ENCODE data around the gene NR1I3. TPM values are rescaled to one million over a fixed set of nuclear protein-coding genes. Genes with fewer than 3 reads are reported as not detected.

The NR1I3 gene
- polyA plus RNA-seq, 1 experiment, result not detected

DNA sequence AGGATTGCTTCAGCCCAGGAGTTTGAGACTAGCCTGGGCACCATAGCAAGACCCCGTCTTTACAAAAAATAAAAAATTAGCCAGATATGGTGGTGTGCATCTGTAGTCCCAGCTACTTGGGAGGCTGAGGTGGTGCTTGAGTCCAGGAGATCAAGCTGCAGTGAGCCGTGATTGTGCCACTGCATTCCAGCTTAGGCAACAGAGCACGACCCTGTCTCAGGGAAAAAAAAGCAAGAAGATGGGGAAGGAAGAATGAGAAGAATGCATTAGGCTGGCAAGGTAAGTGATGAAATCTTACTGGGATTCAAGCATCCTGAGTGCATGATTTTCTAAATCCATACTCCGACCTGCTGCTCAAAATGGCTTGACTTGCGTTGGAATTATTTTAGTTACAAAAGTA lies 27.3 kb upstream of the NR1I3 start:
- H3K27me3 ChIP-seq (ENCODE audit: control insufficient read depth, insufficient read depth, low read length), result peaks cover 13% of the 10 kb centered on the region
- no peak for DNase-seq (ENCODE audit: low read depth)
- ChIA-PET CTCF (interaction anchor here (0.6 to 1.5 kb wide), 3 partner anchors 17 to 55 kb away, joined by 3 to 4 read pairs (median 3); no protein-coding TSS in a partner anchor), POLR2A (no interaction called here)
- no peak overlapping the region for H3K4me3 ChIP-seq (ENCODE audit: low read depth, low read length)
- TF ChIP-seq, protein P1, sequence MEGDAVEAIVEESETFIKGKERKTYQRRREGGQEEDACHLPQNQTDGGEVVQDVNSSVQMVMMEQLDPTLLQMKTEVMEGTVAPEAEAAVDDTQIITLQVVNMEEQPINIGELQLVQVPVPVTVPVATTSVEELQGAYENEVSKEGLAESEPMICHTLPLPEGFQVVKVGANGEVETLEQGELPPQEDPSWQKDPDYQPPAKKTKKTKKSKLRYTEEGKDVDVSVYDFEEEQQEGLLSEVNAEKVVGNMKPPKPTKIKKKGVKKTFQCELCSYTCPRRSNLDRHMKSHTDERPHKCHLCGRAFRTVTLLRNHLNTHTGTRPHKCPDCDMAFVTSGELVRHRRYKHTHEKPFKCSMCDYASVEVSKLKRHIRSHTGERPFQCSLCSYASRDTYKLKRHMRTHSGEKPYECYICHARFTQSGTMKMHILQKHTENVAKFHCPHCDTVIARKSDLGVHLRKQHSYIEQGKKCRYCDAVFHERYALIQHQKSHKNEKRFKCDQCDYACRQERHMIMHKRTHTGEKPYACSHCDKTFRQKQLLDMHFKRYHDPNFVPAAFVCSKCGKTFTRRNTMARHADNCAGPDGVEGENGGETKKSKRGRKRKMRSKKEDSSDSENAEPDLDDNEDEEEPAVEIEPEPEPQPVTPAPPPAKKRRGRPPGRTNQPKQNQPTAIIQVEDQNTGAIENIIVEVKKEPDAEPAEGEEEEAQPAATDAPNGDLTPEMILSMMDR (IDR thresholded peaks at IDR 0.05; ENCODE audit: insufficient read depth, low read depth, low read length), result no peak
- H3K36me3 ChIP-seq (ENCODE audit: control insufficient read depth, insufficient read depth, low read length), result no peaks in the 10 kb centered on the region

DNA sequence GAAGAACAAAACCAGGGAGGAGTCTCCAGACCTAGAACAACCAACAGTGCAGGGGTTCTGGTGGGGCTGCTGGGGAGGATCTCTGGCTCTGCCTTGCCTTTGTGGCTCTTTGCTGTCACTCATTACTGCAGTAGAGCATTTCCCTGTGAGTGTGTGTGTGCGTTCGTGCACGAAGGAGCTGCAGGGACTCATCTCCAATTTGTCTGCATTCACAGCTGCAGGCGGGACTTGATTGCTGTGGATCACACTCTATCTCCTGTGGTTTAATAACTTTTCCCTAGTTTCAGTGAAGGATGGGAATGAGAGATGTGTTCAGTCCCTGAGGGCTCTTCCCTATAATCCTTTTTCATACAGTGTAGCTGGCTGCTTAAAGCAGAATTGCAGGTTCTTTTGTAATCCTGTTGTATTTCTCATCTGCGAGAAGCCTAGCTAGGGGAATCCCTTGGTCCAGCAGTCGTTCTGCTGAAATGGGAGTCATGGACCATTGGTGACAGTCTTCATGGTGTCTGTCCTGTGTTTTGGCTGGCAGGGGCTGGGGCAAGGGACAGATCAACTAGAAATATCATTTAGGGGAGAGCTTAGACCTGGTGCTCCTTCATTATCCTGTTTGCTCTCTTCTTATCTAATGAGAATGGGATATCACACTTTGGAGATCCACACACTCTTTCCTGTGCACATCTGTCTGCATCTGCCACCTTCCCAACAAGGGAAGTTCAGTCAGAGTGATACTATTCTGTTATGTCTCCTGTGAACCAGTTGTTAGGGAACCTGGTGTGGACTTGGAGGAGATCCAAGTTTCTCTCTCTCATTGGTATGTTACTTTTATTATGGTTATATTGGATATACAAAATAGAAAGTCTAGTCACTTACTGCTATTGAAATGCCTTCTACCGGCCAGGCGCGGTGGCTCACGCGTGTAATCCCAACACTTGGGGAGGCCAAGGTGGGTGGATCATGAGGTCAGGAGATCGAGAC lies 23.5 kb upstream of the NR1I3 start:
- TF ChIP-seq, protein P1 (IDR thresholded peaks at IDR 0.05; ENCODE audit: insufficient read depth, low read depth, low read length), result no peak
- Histone ChIP-seq H3K36me3 (ENCODE audit: control insufficient read depth, insufficient read depth, low read length) (no peaks in the 10 kb centered on the region), H3K4me3 (ENCODE audit: low read depth, low read length) (no peak overlapping the region), H3K27me3 (ENCODE audit: control insufficient read depth, insufficient read depth, low read length) (peaks cover 32% of the 10 kb centered on the region)
- no peak for DNase-seq (ENCODE audit: low read depth)
- ChIA-PET CTCF (interaction anchor here (1.2 to 2.7 kb wide), 4 partner anchors 23 to 36 kb away, joined by 3 to 13 read pairs (median 4); partner anchors contain the start of gene TOMM40L), POLR2A (no interaction called here)

DNA sequence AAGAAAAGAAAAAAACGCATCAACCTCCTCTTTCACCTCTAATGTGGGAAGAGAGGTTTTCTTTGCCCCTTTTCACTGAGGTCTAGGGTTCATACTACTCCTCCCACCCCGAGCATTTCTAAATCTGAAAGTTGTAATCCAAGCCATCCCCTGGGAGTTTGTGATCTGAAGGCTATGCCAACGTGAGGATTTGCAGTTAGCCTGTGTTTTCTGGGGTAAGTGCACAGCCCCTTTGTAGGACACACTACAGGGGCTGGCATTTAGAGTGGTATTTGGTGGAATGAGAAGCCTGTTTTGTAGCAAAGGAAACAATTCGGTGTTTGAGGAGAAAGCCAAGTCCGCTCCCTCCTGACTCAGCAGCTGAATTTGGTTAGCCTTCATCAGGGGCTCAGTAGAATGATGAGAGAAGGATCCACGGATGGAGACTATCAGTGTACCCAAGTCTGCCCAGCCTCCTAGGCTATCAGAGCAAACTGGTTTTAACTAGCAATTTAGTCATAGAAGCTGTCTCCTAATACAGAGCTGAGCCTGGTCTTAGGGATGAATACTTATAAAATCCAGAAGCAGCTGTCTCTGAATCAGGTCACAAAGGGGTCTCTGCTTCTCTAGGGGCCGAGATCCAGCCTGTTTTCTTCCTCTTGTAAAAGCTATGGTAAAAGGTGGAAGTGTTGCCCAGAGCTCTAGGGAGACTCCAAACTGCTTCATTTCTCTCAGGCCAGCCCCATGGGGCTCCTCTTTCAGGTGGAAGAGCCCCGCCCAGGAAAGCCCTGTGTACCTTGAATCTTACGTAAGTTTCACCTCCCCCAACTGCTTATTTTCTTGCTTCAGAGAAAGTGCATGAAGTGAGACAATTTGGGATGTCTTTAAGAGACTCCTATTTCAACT lies 22.6 kb upstream of the NR1I3 start:
- ChIA-PET POLR2A (no interaction called here), CTCF (interaction anchor here (1.2 to 2.7 kb wide), 4 partner anchors 24 to 35 kb away, joined by 3 to 13 read pairs (median 4); partner anchors contain the start of gene TOMM40L)
- Histone ChIP-seq H3K4me3 (ENCODE audit: low read depth, low read length) (no peak overlapping the region), H3K36me3 (ENCODE audit: control insufficient read depth, insufficient read depth, low read length) (no peaks in the 10 kb centered on the region), H3K27me3 (ENCODE audit: control insufficient read depth, insufficient read depth, low read length) (peaks cover 32% of the 10 kb centered on the region)
- TF ChIP-seq, protein P1 (IDR thresholded peaks at IDR 0.05; ENCODE audit: insufficient read depth, low read depth, low read length), result no peak
- no peak for DNase-seq (ENCODE audit: low read depth)

DNA sequence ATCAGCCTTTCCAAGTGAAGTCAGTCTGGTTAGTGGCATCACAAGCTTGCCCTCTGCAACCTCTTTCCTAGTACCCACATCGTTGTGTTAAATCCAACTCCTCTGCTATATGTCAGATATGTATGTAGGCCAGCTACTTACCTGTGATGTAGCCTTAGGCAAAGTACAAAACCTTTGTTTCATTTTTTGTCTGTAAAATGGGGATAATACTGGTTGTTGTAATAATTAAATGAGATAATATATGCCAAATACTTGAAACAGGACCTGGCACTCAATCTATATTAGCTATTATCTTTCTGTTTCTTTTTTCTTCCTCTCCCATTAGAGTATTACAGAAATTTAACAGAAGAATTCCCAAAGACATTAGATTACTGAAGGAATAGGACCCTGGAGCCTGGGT lies 21.8 kb upstream of the NR1I3 start:
- POLR2A ChIA-PET, result no interaction called here
- peaks cover 32% of the 10 kb centered on the region for H3K27me3 ChIP-seq (ENCODE audit: control insufficient read depth, insufficient read depth, low read length)
- no peak for DNase-seq (ENCODE audit: low read depth)
- H3K36me3 ChIP-seq (ENCODE audit: control insufficient read depth, insufficient read depth, low read length), result no peaks in the 10 kb centered on the region
- TF ChIP-seq, protein P1 (IDR thresholded peaks at IDR 0.05; ENCODE audit: insufficient read depth, low read depth, low read length), result no peak
- CTCF ChIA-PET, result interaction anchor here (2.3 to 2.7 kb wide), 2 partner anchors 25 to 32 kb away, joined by 4 to 13 read pairs; no protein-coding TSS in a partner anchor
- no peak overlapping the region for H3K4me3 ChIP-seq (ENCODE audit: low read depth, low read length)

Data from BJ (cell line).